ENCODE measurements around the gene FKBP2.

Gene FKBP2

GRCh38 chr11:64219755-64220154, 21.1 kb upstream of the FKBP2 start:
- DNase-seq (ENCODE audit: low spot score): no peak

- no peak for DNase-seq (ENCODE audit: low spot score)
Observed at GRCh38 chr11:64220271-64220670, 20.6 kb upstream of the FKBP2 start.

DNA sequence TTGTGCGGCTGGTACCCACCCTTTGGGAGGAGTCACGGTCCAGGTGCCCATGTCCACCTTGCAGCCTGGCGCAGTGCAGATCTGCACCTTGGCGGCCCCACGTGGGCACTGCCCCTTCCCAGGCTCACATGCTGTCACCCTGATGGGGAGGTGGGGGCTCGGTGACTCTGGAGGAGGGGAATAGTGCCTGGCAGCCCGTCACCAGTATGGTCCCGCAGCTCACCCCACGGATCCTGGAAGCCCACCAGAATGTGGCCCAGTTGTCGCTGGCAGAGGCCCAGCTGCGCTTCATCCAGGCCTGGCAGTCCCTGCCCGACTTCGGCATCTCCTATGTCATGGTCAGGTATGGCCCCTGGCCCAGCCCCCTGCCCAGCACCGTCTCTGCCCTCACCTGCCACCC, 20.1 kb upstream of the FKBP2 start:
- no peak for DNase-seq (ENCODE audit: low spot score)

- no peak for DNase-seq (ENCODE audit: low spot score)
Observed at GRCh38 chr11:64222651-64223000, 18.3 kb upstream of the FKBP2 start.

DNA sequence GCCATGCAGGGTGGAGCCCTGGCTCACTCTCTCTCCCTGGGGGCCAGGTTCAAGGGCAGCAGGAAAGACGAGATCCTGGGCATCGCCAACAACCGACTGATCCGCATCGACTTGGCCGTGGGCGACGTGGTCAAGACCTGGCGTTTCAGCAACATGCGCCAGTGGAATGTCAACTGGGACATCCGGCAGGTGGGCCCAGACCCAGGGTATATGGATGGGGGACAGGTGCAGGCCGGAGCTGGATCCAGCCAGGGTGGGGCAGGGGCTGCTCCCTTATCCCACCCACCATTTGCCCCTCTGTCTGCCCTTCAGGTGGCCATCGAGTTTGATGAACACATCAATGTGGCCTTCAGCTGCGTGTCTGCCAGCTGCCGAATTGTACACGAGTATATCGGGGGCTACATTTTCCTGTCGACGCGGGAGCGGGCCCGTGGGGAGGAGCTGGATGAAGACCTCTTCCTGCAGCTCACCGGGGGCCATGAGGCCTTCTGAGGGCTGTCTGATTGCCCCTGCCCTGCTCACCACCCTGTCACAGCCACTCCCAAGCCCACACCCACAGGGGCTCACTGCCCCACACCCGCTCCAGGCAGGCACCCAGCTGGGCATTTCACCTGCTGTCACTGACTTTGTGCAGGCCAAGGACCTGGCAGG, 17.8 kb upstream of the FKBP2 start:
- DNase-seq (ENCODE audit: low spot score): no peak

DNA sequence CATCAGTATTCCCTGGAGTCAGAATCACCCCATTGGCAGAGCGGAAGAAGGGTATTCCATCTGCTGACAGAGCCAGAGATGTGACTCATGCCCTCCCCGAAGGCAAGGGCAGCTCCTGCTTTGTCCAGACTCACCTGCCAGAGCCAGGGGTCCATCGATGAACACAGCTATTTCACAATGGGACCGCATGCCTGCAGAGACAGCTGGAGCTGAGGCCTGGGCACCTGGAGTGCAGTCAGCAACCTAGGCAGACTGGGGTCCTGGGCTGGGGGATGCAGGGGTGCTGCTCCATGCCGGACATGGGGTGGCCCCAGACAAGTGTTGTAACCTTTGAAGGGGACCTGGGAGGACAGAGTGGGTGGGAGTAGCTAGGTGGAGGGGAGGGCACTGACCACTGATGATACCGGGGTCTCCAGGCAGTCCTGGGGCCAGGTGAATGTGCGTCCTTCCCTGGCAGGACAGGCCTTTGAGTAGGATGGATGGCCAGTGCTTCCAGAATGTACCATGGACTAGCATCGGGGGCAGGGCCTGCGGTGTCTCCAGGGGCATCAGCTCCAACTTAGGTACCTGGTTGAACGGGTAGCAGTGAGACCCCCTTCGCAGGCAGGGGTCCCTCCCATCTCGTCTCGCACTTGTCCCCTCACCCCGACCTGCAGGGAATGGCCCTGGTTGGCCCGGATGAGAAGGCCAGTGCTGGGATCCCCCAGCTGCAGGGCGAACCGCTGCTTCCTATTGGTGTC, 16.6 kb upstream of the FKBP2 start:
- DNase-seq (ENCODE audit: low spot score): no peak

DNA sequence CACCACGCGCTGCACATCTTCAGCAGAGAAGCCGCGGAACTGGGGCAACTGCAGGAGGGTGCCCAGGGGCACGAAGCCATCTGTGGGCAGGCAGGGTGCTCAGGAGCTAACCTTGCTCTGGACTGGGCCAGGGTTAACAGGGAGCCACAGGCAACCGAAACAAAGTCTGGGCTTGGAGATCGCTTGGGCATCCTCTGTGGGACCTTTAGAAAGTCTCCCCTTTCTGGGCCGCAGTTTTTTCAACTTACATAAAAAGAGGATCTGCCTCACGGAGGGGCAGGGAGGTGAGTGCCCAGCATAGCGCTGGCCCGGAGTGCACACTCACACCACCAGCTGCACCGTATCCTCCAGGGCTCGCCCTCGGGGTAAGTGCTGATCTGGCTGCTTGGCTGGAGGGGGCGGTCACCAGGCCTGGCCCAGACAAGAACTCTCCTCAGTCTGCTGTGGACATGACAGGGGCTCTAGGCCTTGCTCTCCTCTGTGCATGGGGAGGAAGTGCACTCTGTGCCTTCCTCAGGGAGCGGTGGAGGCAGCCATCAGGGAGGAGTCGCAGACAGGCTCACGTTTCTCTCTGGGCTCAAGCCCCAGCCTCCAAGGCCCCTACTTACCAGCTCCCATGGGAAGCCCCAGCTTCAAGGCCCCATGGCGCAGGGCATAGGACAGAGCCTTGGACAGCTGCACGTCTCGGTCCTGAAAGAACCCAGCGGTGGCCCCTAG, 15.8 kb upstream of the FKBP2 start:
- no peak for DNase-seq (ENCODE audit: low spot score)

- peak; percentile 74 for DNase-seq (ENCODE audit: low spot score)
Observed at GRCh38 chr11:64225608-64226506, 15.0 kb upstream of the FKBP2 start, which contains the start of the genes NUDT22 and TRPT1. TSS of gene NUDT22 (plus strand) at chr11:64226274. CDS start at chr11:64226653, 379 bp downstream. TSS of gene TRPT1 (minus strand) at chr11:64226186. CDS start at chr11:64225860, 326 bp downstream.

GRCh38 chr11:64226507-64227051, 14.3 kb upstream of the FKBP2 start:
- no peak for DNase-seq (ENCODE audit: low spot score)

DNA sequence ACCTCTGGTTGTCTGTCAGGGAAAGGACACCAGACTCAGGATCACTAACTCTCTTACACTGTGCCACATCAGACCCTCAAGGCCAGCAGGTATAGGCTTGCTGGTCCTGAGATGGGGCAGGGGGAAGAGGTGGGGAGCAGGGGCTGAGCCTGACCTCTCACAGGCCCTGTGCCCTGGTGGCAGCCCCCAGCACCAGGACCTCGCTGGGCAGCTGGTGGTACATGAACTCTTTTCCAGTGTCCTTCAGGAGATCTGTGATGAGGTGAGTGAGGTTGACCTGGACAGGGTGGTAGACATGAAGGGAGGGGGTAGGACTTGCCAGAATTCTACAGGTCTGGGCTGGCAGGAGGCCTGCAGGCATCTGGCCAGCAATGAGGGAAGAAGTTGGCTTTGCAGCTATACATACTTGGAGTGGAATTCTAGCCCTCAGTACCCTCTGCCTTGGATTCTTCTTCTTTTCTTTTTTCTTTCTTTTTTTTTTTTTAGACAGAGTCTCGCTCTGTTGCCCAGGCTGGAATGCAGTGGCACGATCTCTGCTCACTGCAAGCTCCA, 13.4 kb upstream of the FKBP2 start:
- no peak for DNase-seq (ENCODE audit: low spot score)

- DNase-seq (ENCODE audit: low spot score): no peak
Observed at GRCh38 chr11:64229090-64229743, 11.7 kb upstream of the FKBP2 start.

GRCh38 chr11:64229744-64230170, 11.1 kb upstream of the FKBP2 start:
- peak; percentile 4 for DNase-seq (ENCODE audit: low spot score)

GRCh38 chr11:64230171-64230984, 10.5 kb upstream of the FKBP2 start, which contains the start of gene DNAJC4:
TSS of gene DNAJC4 (plus strand) at chr11:64230548. CDS start at chr11:64230855, 307 bp downstream.
- DNase-seq (ENCODE audit: low spot score): peak; percentile 92

GRCh38 chr11:64230985-64231365, 9.9 kb upstream of the FKBP2 start:
- peak; percentile 30 for DNase-seq (ENCODE audit: low spot score)

GRCh38 chr11:64231546-64231945, 9.3 kb upstream of the FKBP2 start:
- DNase-seq (ENCODE audit: low spot score): no peak

DNA sequence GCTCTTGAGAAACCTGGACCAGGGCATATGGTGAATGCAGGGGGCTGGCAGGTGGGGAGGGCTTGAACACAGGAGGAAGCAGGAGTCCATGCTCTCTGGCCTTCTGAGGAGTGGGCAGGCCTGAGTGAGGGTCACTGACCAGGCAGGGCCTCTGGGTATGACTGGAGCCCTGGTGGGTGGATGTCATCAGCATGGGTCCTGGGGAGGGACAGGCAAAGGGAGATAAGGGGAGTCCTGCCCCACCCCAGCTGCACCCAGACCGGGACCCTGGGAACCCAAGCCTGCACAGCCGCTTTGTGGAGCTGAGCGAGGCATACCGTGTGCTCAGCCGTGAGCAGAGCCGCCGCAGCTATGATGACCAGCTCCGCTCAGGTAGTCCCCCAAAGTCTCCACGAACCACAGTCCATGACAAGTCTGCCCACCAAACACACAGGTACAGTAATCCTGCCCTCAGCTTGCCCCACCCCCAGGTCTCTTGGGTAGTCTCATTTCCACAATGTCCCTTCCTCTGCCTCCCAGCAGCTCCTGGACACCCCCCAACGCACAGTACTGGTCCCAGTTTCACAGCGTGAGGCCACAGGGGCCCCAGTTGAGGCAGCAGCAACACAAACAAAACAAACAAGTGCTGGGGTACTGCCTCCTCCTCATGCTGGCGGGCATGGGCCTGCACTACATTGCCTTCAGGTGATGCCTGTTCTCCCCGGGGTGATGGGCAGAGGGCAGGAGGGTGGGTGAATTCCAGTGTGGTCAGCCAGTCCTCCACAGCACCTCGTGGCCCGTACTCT, 8.5 kb upstream of the FKBP2 start:
- DNase-seq (ENCODE audit: low spot score): no peak

- DNase-seq (ENCODE audit: low spot score): no peak
Observed at GRCh38 chr11:64232967-64233315, 8.0 kb upstream of the FKBP2 start.

DNA sequence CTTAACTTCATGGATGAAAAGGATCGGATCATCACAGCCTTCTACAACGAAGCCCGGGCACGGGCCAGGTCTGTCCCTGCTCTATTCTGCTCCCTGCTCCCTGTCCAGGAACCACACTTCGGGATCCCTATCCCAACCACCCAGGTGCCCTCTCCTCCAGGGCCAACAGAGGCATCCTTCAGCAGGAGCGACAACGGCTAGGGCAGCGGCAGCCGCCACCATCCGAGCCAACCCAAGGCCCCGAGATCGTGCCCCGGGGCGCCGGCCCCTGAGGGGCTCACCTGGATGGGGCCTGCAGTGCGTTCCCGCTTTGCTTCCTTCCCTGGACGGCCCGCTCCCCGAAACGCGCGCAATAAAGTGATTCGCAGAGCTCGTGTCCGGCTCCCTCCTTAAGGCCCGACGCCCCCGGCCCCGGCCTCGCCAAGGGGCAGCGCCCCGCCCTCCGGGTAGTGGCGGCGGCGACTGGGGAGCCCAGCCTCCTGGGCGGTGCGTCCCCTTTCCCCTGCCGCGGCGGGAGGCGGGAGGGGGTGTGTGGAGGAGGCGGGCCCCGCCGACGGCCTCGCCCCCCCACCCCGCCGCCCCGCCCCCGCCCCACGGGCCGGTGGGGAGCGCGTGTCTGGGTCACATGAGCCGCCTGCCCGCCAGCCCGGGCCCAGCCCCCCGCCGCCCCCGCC, 6.8 kb upstream of the FKBP2 start, which contains the start of gene VEGFB:
TSS of gene VEGFB (plus strand) at position 672 of the 674 bp plus-strand sequence. CDS start 250 bp downstream, outside the sequence.
- DNase-seq (ENCODE audit: low spot score): no peak

Measured in pons (tissue), 1 donor.